ENCODE results near the gene TELO2.

The TELO2 gene

GRCh38 chr16:1505912-1506311, 12.8 kb downstream of the TELO2 start:
- peaks cover 13% of the 10 kb centered on the region for H3K36me3 Mint-ChIP-seq (ENCODE audit: low read depth)
- DNase-seq (ENCODE audit: low spot score): no peak

GRCh38 chr16:1506494-1507213, 13.5 kb downstream of the TELO2 start:
- DNase-seq (ENCODE audit: low spot score): no peak
- no peaks in the 10 kb centered on the region for H3K9me3 Mint-ChIP-seq
- no peak overlapping the region for H3K4me3 Mint-ChIP-seq
- no peak overlapping the region for H3K27ac Mint-ChIP-seq
- peaks cover 15% of the 10 kb centered on the region for H3K36me3 Mint-ChIP-seq (ENCODE audit: low read depth)
- H3K4me1 Mint-ChIP-seq (ENCODE audit: low read depth): no peaks in the 10 kb centered on the region
- H3K27me3 Mint-ChIP-seq (ENCODE audit: low read depth): no peaks in the 10 kb centered on the region

More at GRCh38 chr16:1505912-1506311, 12.8 kb downstream of the TELO2 start:
- Mint-ChIP-seq H3K27ac (no peak overlapping the region), H3K9me3 (no peaks in the 10 kb centered on the region), H3K27me3 (ENCODE audit: low read depth) (no peaks in the 10 kb centered on the region), H3K4me1 (ENCODE audit: low read depth) (no peaks in the 10 kb centered on the region), H3K4me3 (no peak overlapping the region)

GRCh38 chr16:1508494-1509187, 15.5 kb downstream of the TELO2 start:
- H3K36me3 Mint-ChIP-seq (ENCODE audit: low read depth): peaks cover 12% of the 10 kb centered on the region
- no peaks in the 10 kb centered on the region for H3K9me3 Mint-ChIP-seq
- no peak overlapping the region for H3K4me3 Mint-ChIP-seq
- H3K27ac Mint-ChIP-seq: no peak overlapping the region
- no peaks in the 10 kb centered on the region for H3K4me1 Mint-ChIP-seq (ENCODE audit: low read depth)
- no peak for DNase-seq (ENCODE audit: low spot score)
- no peaks in the 10 kb centered on the region for H3K27me3 Mint-ChIP-seq (ENCODE audit: low read depth)

- H3K4me3 Mint-ChIP-seq: no peak overlapping the region
- peaks cover 12% of the 10 kb centered on the region for H3K36me3 Mint-ChIP-seq (ENCODE audit: low read depth)
Observed at GRCh38 chr16:1509307-1510221, 16.4 kb downstream of the TELO2 start.

GRCh38 chr16:1510272-1510671, 17.1 kb downstream of the TELO2 start:
- Mint-ChIP-seq H3K27ac (no peak overlapping the region), H3K27me3 (ENCODE audit: low read depth) (no peaks in the 10 kb centered on the region), H3K4me3 (no peak overlapping the region), H3K9me3 (no peaks in the 10 kb centered on the region), H3K36me3 (ENCODE audit: low read depth) (peaks cover 13% of the 10 kb centered on the region), H3K4me1 (ENCODE audit: low read depth) (no peaks in the 10 kb centered on the region)
- no peak for DNase-seq (ENCODE audit: low spot score)

More at GRCh38 chr16:1509307-1510221, 16.4 kb downstream of the TELO2 start:
- DNase-seq (ENCODE audit: low spot score): no peak
- no peak overlapping the region for H3K27ac Mint-ChIP-seq
- no peaks in the 10 kb centered on the region for H3K4me1 Mint-ChIP-seq (ENCODE audit: low read depth)
- no peaks in the 10 kb centered on the region for H3K9me3 Mint-ChIP-seq
- no peaks in the 10 kb centered on the region for H3K27me3 Mint-ChIP-seq (ENCODE audit: low read depth)

GRCh38 chr16:1510941-1511351, 17.8 kb downstream of the TELO2 start:
- H3K4me1 Mint-ChIP-seq (ENCODE audit: low read depth): no peaks in the 10 kb centered on the region
- no peaks in the 10 kb centered on the region for H3K9me3 Mint-ChIP-seq
- H3K4me3 Mint-ChIP-seq: no peak overlapping the region
- DNase-seq (ENCODE audit: low spot score): no peak
- no peaks in the 10 kb centered on the region for H3K27me3 Mint-ChIP-seq (ENCODE audit: low read depth)
- H3K27ac Mint-ChIP-seq: no peak overlapping the region
- peaks cover 13% of the 10 kb centered on the region for H3K36me3 Mint-ChIP-seq (ENCODE audit: low read depth)

GRCh38 chr16:1511662-1512569, 18.8 kb downstream of the TELO2 start:
- H3K4me3 Mint-ChIP-seq: no peak overlapping the region
- H3K27ac Mint-ChIP-seq: no peak overlapping the region
- H3K9me3 Mint-ChIP-seq: no peaks in the 10 kb centered on the region
- no peaks in the 10 kb centered on the region for H3K4me1 Mint-ChIP-seq (ENCODE audit: low read depth)
- peaks cover 13% of the 10 kb centered on the region for H3K36me3 Mint-ChIP-seq (ENCODE audit: low read depth)
- no peaks in the 10 kb centered on the region for H3K27me3 Mint-ChIP-seq (ENCODE audit: low read depth)
- DNase-seq (ENCODE audit: low spot score): no peak

GRCh38 chr16:1512774-1513173, 19.6 kb downstream of the TELO2 start:
- no peaks in the 10 kb centered on the region for H3K9me3 Mint-ChIP-seq
- no peaks in the 10 kb centered on the region for H3K27me3 Mint-ChIP-seq (ENCODE audit: low read depth)
- H3K27ac Mint-ChIP-seq: no peak overlapping the region
- H3K36me3 Mint-ChIP-seq (ENCODE audit: low read depth): peaks cover 13% of the 10 kb centered on the region
- H3K4me1 Mint-ChIP-seq (ENCODE audit: low read depth): no peaks in the 10 kb centered on the region
- no peak for DNase-seq (ENCODE audit: low spot score)
- H3K4me3 Mint-ChIP-seq: no peak overlapping the region

- Mint-ChIP-seq H3K4me1 (ENCODE audit: low read depth) (no peaks in the 10 kb centered on the region), H3K4me3 (no peak overlapping the region), H3K9me3 (no peaks in the 10 kb centered on the region), H3K27me3 (ENCODE audit: low read depth) (no peaks in the 10 kb centered on the region), H3K27ac (no peak overlapping the region), H3K36me3 (ENCODE audit: low read depth) (peaks cover 13% of the 10 kb centered on the region)
- no peak for DNase-seq (ENCODE audit: low spot score)
Observed at GRCh38 chr16:1514507-1514906, 21.3 kb downstream of the TELO2 start.

- Mint-ChIP-seq H3K27ac (no peak overlapping the region), H3K4me3 (no peak overlapping the region), H3K27me3 (ENCODE audit: low read depth) (no peaks in the 10 kb centered on the region), H3K36me3 (ENCODE audit: low read depth) (peaks cover 1% of the 10 kb centered on the region), H3K9me3 (no peaks in the 10 kb centered on the region), H3K4me1 (ENCODE audit: low read depth) (no peaks in the 10 kb centered on the region)
- no peak for DNase-seq (ENCODE audit: low spot score)
Observed at GRCh38 chr16:1518626-1519135, 25.5 kb downstream of the TELO2 start.

- H3K4me3 Mint-ChIP-seq: no peak overlapping the region
- H3K27me3 Mint-ChIP-seq (ENCODE audit: low read depth): no peaks in the 10 kb centered on the region
- H3K9me3 Mint-ChIP-seq: no peaks in the 10 kb centered on the region
- H3K4me1 Mint-ChIP-seq (ENCODE audit: low read depth): no peaks in the 10 kb centered on the region
- no peak for DNase-seq (ENCODE audit: low spot score)
- no peak overlapping the region for H3K27ac Mint-ChIP-seq
- no peaks in the 10 kb centered on the region for H3K36me3 Mint-ChIP-seq (ENCODE audit: low read depth)
Observed at GRCh38 chr16:1519831-1520230, 26.7 kb downstream of the TELO2 start.

- Mint-ChIP-seq H3K36me3 (ENCODE audit: low read depth) (no peaks in the 10 kb centered on the region), H3K9me3 (no peaks in the 10 kb centered on the region)
Observed at GRCh38 chr16:1520461-1520860, 27.3 kb downstream of the TELO2 start.

More at GRCh38 chr16:1520461-1520860, 27.3 kb downstream of the TELO2 start:
- H3K27me3 Mint-ChIP-seq (ENCODE audit: low read depth): no peaks in the 10 kb centered on the region
- H3K4me1 Mint-ChIP-seq (ENCODE audit: low read depth): no peaks in the 10 kb centered on the region
- H3K4me3 Mint-ChIP-seq: no peak overlapping the region
- no peak overlapping the region for H3K27ac Mint-ChIP-seq
- DNase-seq (ENCODE audit: low spot score): no peak

Data from T-helper 2 cell treated with Interferon-gamma antibody and Interleukin-4, amounts not matched to agents 5 μg/mL and 100 μg/mL, for 36 hours (primary cell).